Esophagus muscularis mucosa (tissue), 3 donors: Measurements from ENCODE around the gene TBC1D14.

Source experiments
- POLR2A ChIP-seq: fragments of 450-650 bp; IDR thresholded peaks from one replicate; pipeline ENCODE4 v1.6.1; 2017; ENCODE audit warnings: antibody characterized with exemption, moderate library complexity, mild to moderate bottlenecking, low read depth
- POLR2AphosphoS5 ChIP-seq, 2 donors: sonication (generic); formaldehyde crosslinking; IDR thresholded peaks; one replicate each; pipeline ENCODE4 v1.6.1; 2017; ENCODE audit warnings: antibody characterized with exemption in 2 of 2
- TF ChIP-seq, protein P1 (sequence below), 3 experiments: fragments of 200-600 bp in 2 of 3; fragments of 450-650 bp in 1 of 3; sonication (generic) in 2 of 3; IDR thresholded peaks; one replicate each; pipeline ENCODE4 v1.5.1; 2017 to 2019; ENCODE audit warnings: antibody characterized with exemption in 3 of 3, mild to moderate bottlenecking in 2 of 3, moderate library complexity in 1 of 3

DNA sequence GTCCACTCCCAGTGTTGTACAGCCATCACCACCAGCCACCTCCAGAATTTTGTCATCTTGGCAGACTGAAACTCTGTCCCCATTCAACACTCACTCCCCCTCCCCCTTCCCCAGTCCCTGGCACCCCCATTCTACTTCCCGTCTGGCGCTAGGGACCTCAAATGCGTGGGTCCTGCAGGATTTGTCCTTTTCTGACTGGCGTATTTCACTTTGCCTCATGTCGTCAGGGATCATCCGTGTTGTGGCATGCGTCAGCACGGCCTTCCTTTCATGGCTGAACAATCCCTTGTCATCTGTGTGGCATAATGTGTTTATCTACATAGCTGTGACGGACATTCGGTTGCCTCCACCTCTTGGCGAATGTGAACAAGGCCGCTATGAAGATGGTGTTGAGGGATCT, 139.0 kb downstream of the TBC1D14 start:
- TF ChIP-seq, protein P1, sequence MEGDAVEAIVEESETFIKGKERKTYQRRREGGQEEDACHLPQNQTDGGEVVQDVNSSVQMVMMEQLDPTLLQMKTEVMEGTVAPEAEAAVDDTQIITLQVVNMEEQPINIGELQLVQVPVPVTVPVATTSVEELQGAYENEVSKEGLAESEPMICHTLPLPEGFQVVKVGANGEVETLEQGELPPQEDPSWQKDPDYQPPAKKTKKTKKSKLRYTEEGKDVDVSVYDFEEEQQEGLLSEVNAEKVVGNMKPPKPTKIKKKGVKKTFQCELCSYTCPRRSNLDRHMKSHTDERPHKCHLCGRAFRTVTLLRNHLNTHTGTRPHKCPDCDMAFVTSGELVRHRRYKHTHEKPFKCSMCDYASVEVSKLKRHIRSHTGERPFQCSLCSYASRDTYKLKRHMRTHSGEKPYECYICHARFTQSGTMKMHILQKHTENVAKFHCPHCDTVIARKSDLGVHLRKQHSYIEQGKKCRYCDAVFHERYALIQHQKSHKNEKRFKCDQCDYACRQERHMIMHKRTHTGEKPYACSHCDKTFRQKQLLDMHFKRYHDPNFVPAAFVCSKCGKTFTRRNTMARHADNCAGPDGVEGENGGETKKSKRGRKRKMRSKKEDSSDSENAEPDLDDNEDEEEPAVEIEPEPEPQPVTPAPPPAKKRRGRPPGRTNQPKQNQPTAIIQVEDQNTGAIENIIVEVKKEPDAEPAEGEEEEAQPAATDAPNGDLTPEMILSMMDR (IDR thresholded peaks at IDR 0.05), result no peak
- TF ChIP-seq POLR2A (no peak), POLR2AphosphoS5 (IDR thresholded peaks at IDR 0.05) (no peak)
